Measurements from ENCODE around the gene FAM118B.
"Not testable (repeated sequence)": the region's sequence is repeated elsewhere in the genome, so short reads cannot be mapped to it uniquely, and the experiment has no call there.

FAM118B gene

DNA sequence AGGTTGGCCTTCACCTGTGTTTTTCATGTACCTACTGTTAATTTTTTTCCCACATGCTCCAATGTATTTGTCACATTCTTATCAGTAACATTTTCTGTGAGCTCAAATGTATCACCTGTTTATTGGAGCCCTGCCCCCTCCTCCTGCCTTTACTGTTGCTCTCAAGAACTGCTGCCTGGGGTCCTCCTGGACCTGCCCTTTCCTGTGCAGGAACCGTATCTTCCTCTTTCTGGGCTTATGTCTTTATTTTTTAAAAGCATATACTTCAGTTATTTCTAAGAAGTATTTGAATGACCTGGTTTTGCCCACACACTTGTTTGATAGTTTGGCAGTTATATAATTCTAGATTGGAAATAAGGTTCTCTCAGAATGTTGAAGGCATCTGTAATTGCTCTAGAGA, 5.9 kb downstream of the FAM118B start:
- DNase-seq (ENCODE audit: low read depth) = no peak

DNA sequence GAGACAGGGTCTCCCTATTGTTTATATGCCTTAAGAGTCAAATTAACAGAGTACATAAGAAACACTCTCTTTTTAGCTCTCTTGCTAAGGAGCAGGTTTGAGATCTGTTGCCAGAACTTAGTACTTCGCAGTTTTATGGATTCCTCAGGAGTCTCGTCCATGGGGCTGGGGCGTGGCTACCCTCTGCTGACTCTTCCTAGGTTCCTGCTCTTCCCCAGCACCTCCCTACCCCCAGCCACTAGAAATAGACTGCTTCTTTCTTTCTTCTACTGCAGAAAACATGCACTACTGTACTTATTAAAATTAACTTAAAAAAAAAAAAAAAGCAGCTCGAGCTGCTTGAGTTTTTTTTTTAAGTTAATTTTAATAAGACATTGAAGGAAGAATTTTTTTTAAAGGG, 8.0 kb downstream of the FAM118B start:
- no peak for DNase-seq (ENCODE audit: low read depth)

DNA sequence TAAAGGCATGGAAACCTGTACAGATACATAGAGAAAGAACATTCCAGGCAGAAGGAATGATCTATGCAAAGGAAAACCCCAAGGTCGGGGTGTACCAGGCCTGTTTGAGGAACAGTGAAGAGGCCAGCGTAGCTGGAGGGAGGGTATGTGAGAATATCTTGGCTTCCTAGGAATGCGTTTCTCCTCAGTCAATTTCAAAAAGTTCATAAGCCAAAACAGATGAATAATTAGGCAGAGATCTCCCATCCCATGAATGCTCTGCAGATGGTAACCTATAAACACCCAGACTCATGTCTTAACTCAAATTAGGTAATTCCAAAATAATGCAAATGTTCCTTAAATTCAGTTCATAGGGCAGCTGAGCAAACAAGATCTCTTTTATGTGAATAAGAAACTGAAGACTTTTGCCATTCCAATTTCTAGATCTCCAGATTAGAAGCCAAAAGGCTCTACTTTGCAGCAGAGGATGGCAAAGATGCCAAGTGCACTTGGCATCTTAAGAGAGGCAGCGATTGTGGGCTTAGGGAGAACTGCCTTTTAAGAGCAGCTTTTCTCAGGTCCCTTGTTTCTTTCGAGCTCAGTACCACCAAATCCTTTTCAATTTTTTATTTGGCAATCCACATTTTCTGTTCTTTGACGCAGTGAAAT, 13.2 kb downstream of the FAM118B start:
- no peak for DNase-seq (ENCODE audit: low read depth)

DNA sequence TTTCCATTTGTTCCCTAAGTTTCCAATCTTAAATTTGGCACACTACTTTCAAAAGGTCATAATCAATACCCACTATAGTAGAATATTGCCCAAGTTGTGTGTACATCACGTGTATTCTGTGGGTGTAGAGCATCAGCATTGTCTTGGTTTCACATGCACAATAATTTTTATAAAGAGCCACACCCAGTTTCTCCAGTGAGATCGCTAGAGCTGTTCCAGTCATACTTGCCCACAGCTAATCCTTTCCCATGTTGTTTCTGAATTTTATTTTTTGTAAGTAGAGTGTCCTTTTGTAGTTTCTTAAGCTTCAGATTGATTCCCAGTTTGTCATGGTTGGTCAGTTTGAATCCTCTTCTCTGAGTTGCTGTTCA, 13.7 kb downstream of the FAM118B start:
- no peak for DNase-seq (ENCODE audit: low read depth)

DNA sequence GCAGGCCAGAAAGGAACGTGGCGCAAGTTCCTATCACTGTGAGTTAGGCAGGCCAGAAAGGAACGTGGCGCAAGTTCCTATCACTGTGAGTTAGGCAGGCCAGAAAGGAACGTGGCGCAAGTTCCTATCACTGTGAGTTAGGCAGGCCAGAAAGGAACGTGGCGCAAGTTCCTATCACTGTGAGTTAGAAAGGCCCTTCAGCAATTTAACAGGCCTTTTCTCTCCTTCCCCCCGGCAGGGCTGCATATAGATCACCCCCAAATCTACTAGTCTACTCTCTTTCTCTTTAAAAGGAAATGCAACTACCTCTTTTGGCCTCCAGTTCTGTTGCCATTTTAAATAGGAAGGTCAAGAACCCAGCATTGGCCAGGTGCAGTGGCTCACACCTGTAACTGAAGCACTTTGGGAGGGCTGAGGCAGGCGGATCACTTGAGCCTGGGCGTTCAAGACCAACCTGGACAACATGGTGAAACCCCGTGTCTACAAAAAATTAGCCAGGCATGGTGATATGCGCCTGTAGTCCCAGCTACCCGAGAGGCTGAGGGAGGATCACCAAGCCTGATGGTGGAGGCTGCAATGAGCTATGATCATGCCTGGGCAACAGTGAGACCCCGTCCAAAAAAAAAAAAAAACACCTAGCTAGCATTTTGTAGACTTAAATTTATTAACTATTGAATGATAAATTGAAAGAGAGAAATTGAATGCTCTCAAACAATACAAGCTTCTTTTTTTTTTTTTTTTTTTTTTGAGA, 14.9 kb downstream of the FAM118B start:
- DNase-seq (ENCODE audit: low read depth) = no peak

DNA sequence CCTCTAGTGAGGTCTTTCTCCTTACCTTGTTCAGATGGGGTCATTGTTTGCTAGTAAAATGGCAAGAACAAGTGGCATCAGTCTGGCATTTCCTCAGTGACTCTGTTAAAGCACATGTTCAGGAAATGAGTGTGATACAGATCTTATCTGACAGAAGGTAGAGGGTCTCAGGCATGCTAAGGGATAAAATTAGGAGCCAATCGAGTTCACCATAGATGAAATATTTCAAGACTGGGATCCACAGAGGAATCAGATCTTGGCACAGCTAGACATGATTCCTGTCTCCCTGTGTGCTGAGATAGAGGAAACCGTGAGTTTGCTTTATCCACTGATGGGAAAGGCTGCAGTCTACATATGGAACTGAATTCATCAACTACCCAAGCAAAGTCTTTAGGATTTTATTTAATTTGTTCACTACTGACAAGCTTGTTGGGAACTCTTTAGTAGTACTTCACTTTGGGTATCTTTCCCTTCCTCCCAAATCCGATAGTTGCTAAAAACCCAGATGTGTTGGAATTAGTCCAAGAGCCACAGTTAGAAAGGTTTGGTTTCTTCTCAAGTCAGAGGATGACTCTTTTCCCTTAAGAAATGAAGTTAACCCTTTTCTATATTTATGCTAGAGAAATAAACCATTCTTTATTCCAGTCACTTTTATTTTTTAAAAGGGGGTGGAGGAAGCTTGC, 18.4 kb downstream of the FAM118B start:
- no peak for DNase-seq (ENCODE audit: low read depth)

DNA sequence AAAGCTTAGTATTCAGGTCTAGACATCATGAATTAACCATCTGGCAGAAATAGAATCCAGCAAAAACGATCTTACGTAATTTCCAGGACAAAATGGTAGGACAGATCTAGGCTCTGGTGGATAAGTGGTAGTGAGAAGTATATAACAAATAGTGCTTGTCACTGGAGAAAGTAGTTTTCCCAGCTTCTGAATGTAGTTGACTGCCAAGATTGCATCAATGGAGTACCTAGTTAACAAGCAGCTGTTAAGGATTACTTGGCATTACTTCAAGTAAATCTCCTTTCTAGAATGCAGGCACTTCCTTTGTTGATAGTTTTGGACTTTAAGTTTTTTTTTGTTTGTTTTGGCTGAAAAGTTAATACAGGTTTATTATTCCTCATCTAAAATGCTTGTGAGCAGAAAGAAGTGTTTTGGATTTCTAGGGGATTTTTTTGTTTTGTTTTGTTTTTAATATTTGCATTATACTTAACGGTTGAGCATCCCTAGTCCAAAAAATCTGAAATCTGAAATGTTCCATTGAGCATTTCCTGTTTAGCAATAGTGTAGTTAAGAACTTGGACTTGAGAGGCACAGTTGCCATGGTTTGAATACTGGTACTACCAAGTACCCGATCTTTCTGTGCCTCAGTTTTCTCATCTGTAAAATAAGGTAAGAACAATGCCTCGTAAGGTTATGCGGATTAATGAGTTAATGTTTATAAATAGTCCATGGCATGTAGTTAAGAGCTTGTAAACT, 20.3 kb downstream of the FAM118B start:
- DNase-seq (ENCODE audit: low read depth) = no peak

DNA sequence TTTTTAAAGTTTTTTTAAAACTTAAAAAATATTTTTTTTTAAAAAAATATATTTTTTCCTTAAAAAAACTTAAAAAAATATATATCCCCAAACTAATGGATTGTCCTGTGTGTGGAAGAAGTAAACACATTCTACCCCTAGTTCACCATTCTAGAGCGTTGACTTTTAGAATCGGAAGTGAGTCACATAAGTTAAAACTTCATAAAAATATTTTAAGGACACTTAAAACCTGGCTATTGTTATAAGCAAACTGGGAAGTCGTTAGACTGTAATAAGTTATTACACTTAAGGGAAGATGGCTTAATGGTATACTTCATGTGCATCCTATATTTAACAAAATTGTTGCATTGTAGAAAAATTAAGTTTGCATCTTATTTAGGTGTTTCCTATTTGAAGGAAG, 21.1 kb downstream of the FAM118B start:
- no peak for DNase-seq (ENCODE audit: low read depth)

DNA sequence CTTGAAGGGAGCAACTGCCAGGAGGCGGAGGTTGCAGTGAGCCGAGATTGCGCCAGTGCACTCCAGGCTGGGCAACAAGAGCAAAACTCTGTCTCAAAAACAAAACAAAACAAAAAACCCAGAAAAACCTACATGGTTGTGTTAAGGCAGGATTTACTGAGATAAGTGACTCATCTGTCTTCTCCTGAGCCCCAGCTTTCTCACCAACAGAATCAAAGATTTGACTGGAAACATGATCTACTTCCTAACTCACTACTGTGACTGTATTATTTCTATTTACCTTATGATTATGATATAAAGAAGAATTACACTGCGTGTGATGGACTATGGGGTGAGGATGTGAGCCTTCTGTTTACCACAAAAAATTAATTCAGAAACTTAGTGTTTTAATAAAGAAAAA, 21.8 kb downstream of the FAM118B start:
- DNase-seq (ENCODE audit: low read depth) = no peak

DNA sequence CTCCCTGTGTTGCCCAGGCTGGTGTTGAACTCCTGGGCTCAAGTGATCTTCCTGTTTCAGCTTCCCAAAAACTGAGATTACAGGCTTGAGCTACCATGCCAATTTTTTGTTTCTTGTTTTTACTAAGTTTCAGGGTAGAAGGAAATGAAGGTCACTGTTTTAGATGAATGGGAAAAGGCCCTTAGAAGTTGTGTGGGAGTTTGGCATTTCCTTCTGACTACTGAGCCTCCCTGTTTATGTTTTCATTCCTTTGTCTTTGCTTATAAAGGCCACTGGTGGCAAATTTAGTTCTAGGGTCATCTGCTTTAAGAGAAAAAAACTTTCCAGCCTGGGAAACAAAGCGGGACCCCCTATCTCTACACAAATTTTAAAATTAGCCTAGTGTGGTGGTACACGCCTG, 35.1 kb downstream of the FAM118B start:
- no peak for DNase-seq (ENCODE audit: low read depth)

DNA sequence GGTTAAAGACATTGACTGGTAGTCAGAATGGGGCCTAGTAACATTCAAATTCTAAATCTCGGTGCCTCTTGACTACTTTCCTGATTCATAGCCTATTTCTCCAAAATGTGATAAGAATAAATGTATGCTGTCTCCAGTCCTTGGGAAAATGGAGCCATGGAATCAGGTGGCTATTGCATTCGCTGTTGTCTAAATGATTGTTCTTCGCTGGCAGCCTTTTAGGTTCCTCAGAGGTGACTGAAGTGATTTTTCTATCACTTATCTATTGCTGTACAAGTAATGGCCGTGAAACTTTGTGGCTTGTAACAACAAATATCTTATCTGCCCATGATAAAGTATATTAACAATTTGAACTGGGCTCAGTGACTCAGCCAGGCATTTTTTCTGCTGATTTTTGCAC, 41.7 kb downstream of the FAM118B start:
- no peak for DNase-seq (ENCODE audit: low read depth)

DNA sequence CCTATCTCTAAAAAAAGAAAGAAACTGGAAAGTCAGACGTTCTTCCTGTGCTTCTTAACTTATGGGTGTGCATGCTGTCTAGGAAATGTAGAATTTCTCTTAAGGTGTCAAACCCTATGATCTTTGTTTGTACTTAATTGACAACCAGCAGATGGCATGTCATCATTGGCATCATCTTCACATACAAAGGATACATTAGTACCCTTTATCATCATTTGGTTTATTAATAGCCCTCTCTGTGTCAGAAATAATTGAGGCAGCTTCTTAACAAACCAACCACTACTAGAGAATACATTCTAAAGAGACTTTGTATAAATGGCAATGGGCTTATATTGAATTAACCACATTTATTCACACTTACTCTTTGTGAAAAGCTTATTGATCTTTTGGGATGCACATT, 43.2 kb downstream of the FAM118B start:
- no peak for DNase-seq (ENCODE audit: low read depth)

DNA sequence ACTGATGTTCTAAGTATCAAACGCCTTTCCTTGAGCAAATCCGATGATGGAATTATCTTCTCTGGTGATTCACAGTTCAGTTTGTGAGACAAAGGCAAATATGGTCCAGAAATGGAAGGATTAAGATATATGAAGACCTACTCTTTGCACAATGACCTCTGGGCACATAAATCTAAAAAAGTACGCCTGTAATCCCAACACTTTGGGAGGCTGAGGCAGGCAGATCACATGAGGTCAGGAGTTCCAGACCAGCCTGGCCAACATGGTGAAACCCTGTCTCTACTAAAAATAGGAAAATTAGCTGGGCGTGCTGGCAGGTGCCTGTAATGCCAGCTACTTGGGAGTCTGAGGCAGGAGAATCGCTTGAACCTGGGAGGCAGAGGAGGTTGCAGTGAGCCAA, 43.9 kb downstream of the FAM118B start:
- not testable (repeated sequence) for DNase-seq (ENCODE audit: low read depth)

DNA sequence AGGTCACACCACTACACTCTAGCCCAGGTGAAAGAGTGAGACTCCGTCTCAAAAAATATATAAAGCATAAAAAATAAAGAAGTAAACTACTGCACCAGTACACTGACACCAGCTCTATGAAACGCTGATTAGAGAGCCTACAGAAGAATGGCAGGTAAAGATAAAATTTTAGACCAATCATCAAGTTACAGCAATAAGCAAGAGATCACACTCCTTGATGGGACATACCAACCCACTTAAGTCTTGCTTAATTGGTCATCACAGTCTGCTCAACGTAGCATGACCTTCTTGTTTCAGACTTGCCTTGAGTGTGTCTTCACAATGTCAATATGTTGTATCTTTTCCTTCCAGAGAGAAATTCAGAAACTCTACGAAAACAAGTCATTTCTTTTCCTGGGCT, 44.6 kb downstream of the FAM118B start:
- no peak for DNase-seq (ENCODE audit: low read depth)

DNA sequence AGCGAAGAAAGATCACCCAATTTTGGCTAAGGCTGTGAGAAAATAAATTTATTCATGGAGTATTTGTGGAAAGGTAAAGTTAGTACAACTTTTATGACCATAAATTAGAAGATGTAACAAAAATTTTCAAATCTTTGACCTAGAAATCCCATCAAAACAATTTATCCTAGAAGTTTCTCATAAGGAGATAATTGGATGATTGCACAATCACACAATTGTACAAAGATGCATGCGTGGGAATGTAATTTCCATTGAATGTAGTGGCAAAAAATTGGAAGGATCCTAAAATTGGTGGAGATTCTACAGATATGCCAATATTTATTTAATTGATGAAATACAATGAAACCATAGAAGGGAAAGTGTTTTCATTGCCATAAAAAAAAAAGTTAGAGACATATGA, 45.6 kb downstream of the FAM118B start:
- DNase-seq (ENCODE audit: low read depth) = no peak

DNA sequence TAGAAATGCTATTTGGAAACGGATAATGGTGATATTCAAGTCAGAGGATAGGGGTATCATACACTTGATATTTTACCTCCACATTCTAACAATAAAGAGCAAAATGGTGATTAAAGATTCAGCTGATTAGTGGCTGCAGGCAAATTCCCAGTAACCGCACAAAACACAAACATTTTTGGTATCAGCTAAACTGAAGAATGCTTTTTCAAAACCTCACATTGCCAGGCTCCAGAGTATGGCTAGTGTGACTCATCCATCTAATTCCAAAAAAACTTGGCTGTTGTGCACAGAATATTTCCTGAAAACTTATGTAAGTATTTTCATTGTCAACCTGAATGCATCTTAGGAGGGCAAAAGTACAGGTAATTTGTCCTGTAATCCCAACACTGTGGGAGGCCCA, 46.2 kb downstream of the FAM118B start:
- no peak for DNase-seq (ENCODE audit: low read depth)

DNA sequence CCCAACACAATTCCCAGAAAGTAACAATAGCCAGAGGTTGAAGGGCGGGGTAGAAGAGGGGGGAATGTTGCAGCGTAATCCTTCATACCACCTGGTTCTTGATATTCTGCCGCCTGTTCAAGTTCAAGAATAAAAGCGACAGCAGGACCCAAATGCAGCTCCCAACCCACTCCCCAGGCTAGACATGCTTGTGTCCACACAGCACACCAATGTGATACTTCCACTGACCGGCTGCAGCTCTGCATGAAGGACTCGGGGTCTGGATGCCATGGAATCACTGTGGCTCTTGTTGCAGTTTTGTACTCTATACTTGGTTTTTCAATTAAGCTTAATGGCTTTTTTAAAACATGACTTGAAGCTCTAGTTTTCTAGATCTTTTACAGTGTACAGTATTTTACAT, 50.6 kb downstream of the FAM118B start:
- DNase-seq (ENCODE audit: low read depth) = no peak

DNA sequence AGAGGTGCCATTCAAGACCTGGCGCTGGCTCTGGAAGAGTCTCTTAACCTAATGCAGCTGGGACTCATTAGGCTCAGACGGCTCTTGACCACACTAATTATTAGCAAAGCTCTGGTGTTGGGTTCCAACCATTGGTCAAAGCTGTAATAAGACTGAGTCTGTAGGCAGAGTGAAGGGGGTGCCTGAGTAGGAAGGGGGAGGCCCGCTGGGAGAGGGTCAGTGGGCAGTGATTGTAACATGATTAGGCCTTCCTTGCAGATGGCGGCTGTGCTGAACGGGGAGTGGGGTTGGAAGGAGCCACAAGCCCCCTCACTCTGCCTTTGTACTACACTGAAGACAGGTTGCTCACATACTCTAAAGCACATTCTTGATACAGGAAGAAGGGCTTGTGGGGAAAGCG, 51.9 kb downstream of the FAM118B start:
- DNase-seq (ENCODE audit: low read depth) = no peak

DNA sequence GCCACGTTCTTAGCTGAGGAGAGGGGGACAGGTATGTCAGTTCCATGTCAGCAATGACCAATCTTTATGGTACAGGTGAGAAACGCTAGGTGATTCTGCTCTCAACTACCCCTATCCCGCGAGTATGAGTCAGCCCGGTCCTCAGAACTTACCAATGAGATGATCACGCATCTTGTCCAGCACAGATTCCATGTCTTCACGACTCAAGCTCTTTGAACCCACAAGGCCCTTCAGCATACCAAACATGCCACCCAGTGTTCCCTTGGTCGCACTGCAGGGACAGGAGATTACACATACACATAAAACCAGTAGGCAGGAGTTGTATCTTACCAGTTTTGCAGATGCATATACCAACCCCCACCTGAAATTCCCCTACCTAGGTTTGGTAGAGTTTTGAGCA, 54.2 kb downstream of the FAM118B start:
- no peak for DNase-seq (ENCODE audit: low read depth)

DNA sequence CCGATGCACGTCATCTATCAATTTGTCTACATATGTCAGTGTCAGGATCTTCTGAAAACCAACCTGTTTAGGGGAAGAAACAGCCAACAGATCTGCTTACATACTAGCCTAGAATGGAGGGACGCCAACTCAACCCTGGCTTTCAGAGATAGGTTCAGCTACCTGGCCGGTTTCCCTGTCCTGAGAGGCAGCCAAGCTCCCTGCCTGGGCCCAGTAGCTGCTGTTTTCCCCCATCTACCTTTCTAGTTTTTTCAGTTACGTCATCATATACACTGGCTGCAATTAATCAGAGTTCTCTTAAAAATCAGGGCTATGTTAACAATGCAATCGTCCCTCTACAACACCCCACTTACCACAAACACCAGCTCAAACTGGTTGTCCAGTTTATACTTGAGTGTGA, 56.1 kb downstream of the FAM118B start:
- no peak for DNase-seq (ENCODE audit: low read depth)

DNA sequence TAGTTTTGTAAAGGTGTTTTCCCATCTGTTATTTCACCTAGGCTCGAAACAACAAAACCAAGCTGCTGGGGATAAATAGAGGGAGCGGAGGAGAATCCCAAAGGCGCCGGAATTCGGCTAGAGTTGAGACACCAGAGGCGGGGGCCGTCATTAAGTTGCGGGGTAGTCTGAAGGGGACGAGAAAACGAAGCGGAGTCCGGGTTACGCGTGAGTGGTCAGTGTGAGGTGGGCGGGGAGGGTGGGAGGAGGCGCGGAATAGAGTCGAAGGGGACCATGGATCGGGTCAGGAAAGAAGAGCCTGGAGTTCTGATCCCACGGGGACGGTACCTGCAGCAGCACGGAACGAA, 56.8 kb downstream of the FAM118B start:
- no peak for DNase-seq (ENCODE audit: low read depth)

DNA sequence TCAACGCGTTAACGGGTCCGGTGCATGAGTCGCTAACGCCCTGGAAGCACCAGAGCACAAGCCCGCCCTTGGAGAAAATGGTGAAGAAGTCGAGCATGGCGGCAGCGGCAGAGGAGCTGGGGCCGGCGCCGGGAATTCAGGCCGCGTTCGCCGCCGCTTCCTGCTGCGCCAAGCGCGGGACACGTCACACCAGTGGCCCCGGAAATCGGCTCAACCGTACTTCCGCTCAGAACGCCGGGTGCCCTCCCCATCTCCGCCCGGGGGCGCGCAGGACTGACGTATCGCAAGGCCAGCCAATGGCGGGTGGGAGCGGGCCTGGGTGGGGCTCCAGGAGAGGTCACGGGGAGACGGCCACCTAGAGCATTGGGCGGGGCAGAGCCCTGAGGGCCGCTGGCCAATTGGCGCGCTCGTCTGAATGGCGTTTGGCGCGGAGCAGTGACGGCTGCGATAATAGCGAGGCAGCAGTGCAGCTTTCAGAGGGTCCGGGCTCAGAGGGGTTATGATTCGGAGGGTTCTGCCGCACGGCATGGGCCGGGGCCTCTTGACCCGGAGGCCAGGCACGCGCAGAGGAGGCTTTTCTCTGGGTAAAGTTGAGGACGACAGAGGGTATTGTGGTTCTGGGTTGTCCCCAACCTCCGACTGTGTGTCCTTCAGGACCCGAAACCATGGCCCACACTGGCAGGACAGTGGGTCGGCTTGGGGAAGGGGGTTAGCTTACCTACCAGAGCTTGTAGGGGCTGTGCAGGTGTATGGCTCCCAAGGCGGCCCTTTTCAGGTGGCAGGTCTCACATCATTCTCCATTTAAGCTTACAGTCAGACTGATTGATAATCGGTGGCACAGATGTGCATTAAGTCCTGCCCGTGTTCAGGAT, 57.4 kb downstream of the FAM118B start, which contains the start of the genes FOXRED1 and SRPRA:
Gene FOXRED1, plus strand, starts transcription at position 447 of the 872 bp plus-strand sequence. Its CDS starts 53 bp downstream, at position 500.
Gene SRPRA, minus strand, starts transcription at position 188 of the 872 bp plus-strand sequence. Its CDS starts 91 bp downstream, at position 97.
- DNase-seq (ENCODE audit: low read depth) = peak; percentile 99
